Small intestine (tissue), 7 donors: ENCODE data around the gene RABAC1. TPM values are rescaled to one million over a fixed set of nuclear protein-coding genes. Genes with fewer than 3 reads are reported as not detected.

Experiments used
- DNase-seq, 2 donors: peaks; one replicate each; pipeline versions ENCODE4 v3.0.0 to v3.0.0-alpha.2; 2013
- FAIRE-seq: peaks from 2 replicates; lab custom pipeline; 2012; peaks lifted over from hg19 to GRCh38; lab: Jason Lieb, UNC
- H3K27ac ChIP-seq, 3 donors: one replicate each; pipeline ENCODE4 v1.5.1; 2013; ENCODE audit warnings: low read length in 2 of 3, mild to moderate bottlenecking in 2 of 3, control low read depth in 1 of 3, inconsistent platforms in 1 of 3, low read depth in 1 of 3, moderate library complexity in 1 of 3
- H3K27me3 ChIP-seq, 3 donors: one replicate each; pipeline ENCODE4 v1.6.1; 2013; ENCODE audit warnings: low read length in 3 of 3, inconsistent platforms in 1 of 3; ENCODE audit not compliant: control insufficient read depth in 3 of 3, insufficient read depth in 3 of 3
- H3K36me3 ChIP-seq, 3 donors: one replicate each; pipeline ENCODE4 v1.6.1; 2013; ENCODE audit warnings: low read length in 3 of 3, inconsistent platforms in 1 of 3, low read depth in 1 of 3, mild to moderate bottlenecking in 1 of 3, moderate library complexity in 1 of 3; ENCODE audit not compliant: control insufficient read depth in 3 of 3, insufficient read depth in 2 of 3
- H3K4me1 ChIP-seq, 3 donors: one replicate each; pipeline ENCODE4 v1.6.1; 2013; ENCODE audit warnings: low read length in 2 of 3, inconsistent platforms in 1 of 3, low read depth in 1 of 3, mild to moderate bottlenecking in 1 of 3, moderate library complexity in 1 of 3; ENCODE audit not compliant: control insufficient read depth in 3 of 3, insufficient read depth in 2 of 3
- H3K4me3 ChIP-seq, 3 donors: one replicate each; pipeline ENCODE4 v1.5.1; 2013; ENCODE audit warnings: low read length in 3 of 3, control low read depth in 1 of 3, inconsistent platforms in 1 of 3, low read depth in 1 of 3, mild to moderate bottlenecking in 1 of 3, moderate library complexity in 1 of 3
- H3K9me3 ChIP-seq, 2 donors: one replicate each; pipeline ENCODE4 v1.6.1; 2013; ENCODE audit warnings: low read depth in 1 of 2, low read length in 1 of 2; ENCODE audit not compliant: control insufficient read depth in 2 of 2, insufficient read depth in 1 of 2
- WGBS, 3 donors: extraction: QIAGEN DNeasy Blood & Tissue Kit; methylation state at CpG; one replicate each; pipeline ENCODE4 v1.1.7; 2013; 5-methylcytosine and 5-hydroxymethylcytosine counted together
- polyA plus RNA-seq, 4 donors: library from polyadenylated mRNA; stranded (reverse) in 3 of 4; unstranded in 1 of 4; fragments of 200-250 nt in 3 of 4; fragments of 120-200 nt in 1 of 4; gene quantifications; one replicate each; pipeline versions ENCODE4 v1.2.1 to v1.2.3, GENCODE V29; 2013
- donor health status: healthy with polysubstance abuse.
- donor health status: control.
- donor health status: control.
- donor health status: Bipolar disorder and iron deficiency.
- donor health status: healthy.

The RABAC1 gene
- polyA plus RNA-seq, 4 donors, result 72.0 to 227 (median 194) TPM

GRCh38 chr19:41908724-41909464 is 50.2 kb downstream of the RABAC1 start:
- Histone ChIP-seq H3K36me3 (peaks cover 8 to 47% (median 11%) of the 10 kb centered on the region in 3 donors), H3K9me3 (no peaks in the 10 kb centered on the region), H3K4me1 (peaks cover 0 to 18% (median 0%) of the 10 kb centered on the region in 3 donors), H3K27me3 (peaks cover 8 to 37% (median 18%) of the 10 kb centered on the region in 3 donors), H3K27ac (no peak overlapping the region), H3K4me3 (no peak overlapping the region)
- DNase-seq, result no peak
- 76 to 80% (median 79%) methylated on average over 11 of the region's 11 CpGs for WGBS, 3 donors
- no peak for FAIRE-seq

GRCh38 chr19:41907994-41908615 is 51.0 kb downstream of the RABAC1 start:
- Histone ChIP-seq H3K9me3 (no peaks in the 10 kb centered on the region), H3K27ac (no peak overlapping the region), H3K4me3 (no peak overlapping the region), H3K27me3 (peaks cover 4 to 29% (median 12%) of the 10 kb centered on the region in 3 donors), H3K4me1 (peaks cover 0 to 25% (median 0%) of the 10 kb centered on the region in 3 donors), H3K36me3 (peaks cover 8 to 55% (median 18%) of the 10 kb centered on the region in 3 donors)
- FAIRE-seq, result no peak
- 75 to 86% (median 81%) methylated on average over 25 of the region's 25 CpGs for WGBS, 3 donors
- DNase-seq, result no peak

DNA sequence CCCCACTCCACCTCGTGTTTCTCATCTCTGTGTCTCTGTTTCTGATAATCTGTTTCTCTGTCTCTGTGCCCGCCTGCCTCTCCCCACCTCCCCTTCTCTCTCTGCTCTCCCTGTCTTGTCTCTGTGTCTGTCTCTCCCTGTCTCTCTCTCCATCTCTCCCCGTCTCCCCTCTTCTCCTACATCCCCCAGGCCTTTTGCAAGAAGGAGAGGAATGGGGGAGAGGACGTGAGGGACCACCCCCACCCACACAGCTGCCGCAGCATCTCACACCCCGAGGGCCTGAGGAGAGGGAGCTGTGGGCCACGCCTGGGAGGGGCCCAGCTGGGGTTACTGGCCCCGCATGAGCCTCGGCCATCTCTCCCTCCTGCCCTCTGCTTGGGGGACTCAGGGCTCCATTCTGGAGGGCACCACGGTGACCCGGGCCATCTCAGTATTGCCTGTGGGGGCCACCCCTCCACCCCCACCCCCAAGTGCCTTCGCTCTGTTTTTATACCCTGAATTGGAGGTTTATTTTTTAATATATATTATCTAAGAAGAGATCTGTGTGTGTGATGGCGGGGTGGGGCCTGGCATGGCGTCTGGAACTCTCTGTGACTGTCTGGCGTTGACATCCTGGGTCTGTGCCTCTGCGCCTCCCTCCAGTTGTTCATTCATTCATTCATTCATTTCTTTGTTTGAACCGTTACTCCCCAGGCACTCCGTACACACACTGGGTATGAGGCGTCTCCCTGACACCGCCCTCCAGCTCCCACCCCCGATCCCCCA is 52.0 kb downstream of the RABAC1 start:
- no peaks in the 10 kb centered on the region for H3K9me3 ChIP-seq
- H3K27me3 ChIP-seq, result peaks cover 4 to 19% (median 6%) of the 10 kb centered on the region in 3 donors
- WGBS, 3 donors, result 70 to 76% (median 75%) methylated on average over 21 of the region's 21 CpGs
- FAIRE-seq (no peak), DNase-seq (no peak)
- no peak overlapping the region for H3K27ac ChIP-seq
- no peak overlapping the region for H3K4me3 ChIP-seq
- H3K4me1 ChIP-seq, result peaks cover 0 to 25% (median 0%) of the 10 kb centered on the region in 3 donors
- peaks cover 17 to 65% (median 25%) of the 10 kb centered on the region in 3 donors for H3K36me3 ChIP-seq

Other genes with a start within 250 kb of the RABAC1 start
- gene CEACAM6, start 203.8 kb downstream of the RABAC1 start, polyA plus RNA-seq, result 10 to 100 TPM in 3 of 4 donors, 1 to 10 TPM in 1; 8.5 to 45.8 (median 19.6) TPM
- under 1 TPM in 2 of 4 donors, not detected in 2; 0.24 to 0.37 TPM for gene CEACAM3, start 162.7 kb downstream of the RABAC1 start, polyA plus RNA-seq
- not detected for gene LYPD4, start 114.6 kb downstream of the RABAC1 start, polyA plus RNA-seq
- gene DMRTC2, start 114.3 kb downstream of the RABAC1 start, polyA plus RNA-seq, result not detected
- gene RPS19, start 99.1 kb downstream of the RABAC1 start, polyA plus RNA-seq, result 1,000 to 10,000 TPM; 2,031 to 3,349 (median 2,770) TPM
- gene CD79A, start 82.0 kb downstream of the RABAC1 start, polyA plus RNA-seq, result 10 to 100 TPM in 1 of 4 donors, 1 to 10 TPM in 1, under 1 TPM in 2; 0.45 to 10.5 (median 4.9) TPM
- 100 to 1,000 TPM in 2 of 4 donors, 10 to 100 TPM in 2; 49.7 to 120 (median 86.7) TPM for gene ARHGEF1, start 76.1 kb downstream of the RABAC1 start, polyA plus RNA-seq
- under 1 TPM in 2 of 4 donors, not detected in 2; 0.04 to 0.21 TPM for gene ERFL, start 30.9 kb downstream of the RABAC1 start, polyA plus RNA-seq
- gene ATP1A3, start 34.9 kb upstream of the RABAC1 start, polyA plus RNA-seq, result 1 to 10 TPM in 2 of 4 donors, under 1 TPM in 1, not detected in 1; 0.81 to 4.3 (median 1.3) TPM
- 1 to 10 TPM in 1 of 4 donors, under 1 TPM in 2, not detected in 1; 0.27 to 1.6 (median 0.68) TPM for gene GRIK5, start 110.9 kb upstream of the RABAC1 start, polyA plus RNA-seq
- 10 to 100 TPM in 1 of 4 donors, 1 to 10 TPM in 3; 4.5 to 16.9 (median 7.4) TPM for gene ZNF574, start 116.8 kb upstream of the RABAC1 start, polyA plus RNA-seq
- gene POU2F2, start 173.1 kb upstream of the RABAC1 start, polyA plus RNA-seq, result 1 to 10 TPM in 3 of 4 donors, under 1 TPM in 1; 0.45 to 2.7 (median 1.9) TPM